HL-60 (cell line): ENCODE measurements around the gene CCDC61.

ENCODE experiments used
- DNase-seq, 2 experiments: peaks; one replicate each; pipeline ENCODE4 v3.0.0-alpha.2; 2010 to 2020; ENCODE audit warnings: low read depth in 1 of 2, low spot score in 1 of 2
- H3K27ac ChIP-seq: fragments of 250-450 bp; sonication (Bioruptor Pico); replicated peaks from 2 replicates; pipeline ENCODE4 v1.5.1; 2020; ENCODE audit warnings: mild to moderate bottlenecking, moderate library complexity
- H3K27me3 ChIP-seq: fragments of 250-450 bp; sonication (Bioruptor Pico); 2 replicates; pipeline ENCODE4 v1.5.1; 2021; ENCODE audit warnings: mild to moderate bottlenecking, moderate library complexity; ENCODE audit not compliant: insufficient read depth, poor library complexity, severe bottlenecking
- H3K4me3 ChIP-seq: replicated peaks from 2 replicates; pipeline ENCODE4 v1.5.1; 2011; ENCODE audit warnings: mild to moderate bottlenecking, control low read depth, low read length; ENCODE audit not compliant: insufficient read depth
- GABPA ChIP-seq: IDR thresholded peaks from 2 replicates; pipeline ENCODE4 v1.6.1; 2012; ENCODE audit warnings: low read depth
- POLR2AphosphoS5 ChIP-seq: IDR thresholded peaks from 2 replicates; pipeline ENCODE4 v1.6.1; 2012; ENCODE audit warnings: low read depth
- SPI1 ChIP-seq: IDR thresholded peaks from 2 replicates; pipeline ENCODE4 v1.6.1; 2012; ENCODE audit warnings: low read depth, mild to moderate bottlenecking, borderline replicate concordance
- TF ChIP-seq, protein P1 (sequence below): IDR thresholded peaks from one replicate; pipeline ENCODE4 v1.5.1; 2011; ENCODE audit warnings: low read length, control low read depth, inconsistent platforms; ENCODE audit not compliant: insufficient read depth
- TF ChIP-seq, protein P2 (sequence below): IDR thresholded peaks from 2 replicates; pipeline ENCODE4 v1.6.1; 2012; ENCODE audit warnings: low read depth; ENCODE audit not compliant: insufficient replicate concordance

The CCDC61 gene

GRCh38 chr19:46036744-46037128 is 41.5 kb downstream of the CCDC61 start:
- no peaks in the 10 kb centered on the region for H3K27me3 ChIP-seq
- TF ChIP-seq GABPA (no peak), SPI1 (no peak), POLR2AphosphoS5 (no peak)
- TF ChIP-seq, protein P1, sequence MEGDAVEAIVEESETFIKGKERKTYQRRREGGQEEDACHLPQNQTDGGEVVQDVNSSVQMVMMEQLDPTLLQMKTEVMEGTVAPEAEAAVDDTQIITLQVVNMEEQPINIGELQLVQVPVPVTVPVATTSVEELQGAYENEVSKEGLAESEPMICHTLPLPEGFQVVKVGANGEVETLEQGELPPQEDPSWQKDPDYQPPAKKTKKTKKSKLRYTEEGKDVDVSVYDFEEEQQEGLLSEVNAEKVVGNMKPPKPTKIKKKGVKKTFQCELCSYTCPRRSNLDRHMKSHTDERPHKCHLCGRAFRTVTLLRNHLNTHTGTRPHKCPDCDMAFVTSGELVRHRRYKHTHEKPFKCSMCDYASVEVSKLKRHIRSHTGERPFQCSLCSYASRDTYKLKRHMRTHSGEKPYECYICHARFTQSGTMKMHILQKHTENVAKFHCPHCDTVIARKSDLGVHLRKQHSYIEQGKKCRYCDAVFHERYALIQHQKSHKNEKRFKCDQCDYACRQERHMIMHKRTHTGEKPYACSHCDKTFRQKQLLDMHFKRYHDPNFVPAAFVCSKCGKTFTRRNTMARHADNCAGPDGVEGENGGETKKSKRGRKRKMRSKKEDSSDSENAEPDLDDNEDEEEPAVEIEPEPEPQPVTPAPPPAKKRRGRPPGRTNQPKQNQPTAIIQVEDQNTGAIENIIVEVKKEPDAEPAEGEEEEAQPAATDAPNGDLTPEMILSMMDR: no peak
- TF ChIP-seq, protein P2, sequence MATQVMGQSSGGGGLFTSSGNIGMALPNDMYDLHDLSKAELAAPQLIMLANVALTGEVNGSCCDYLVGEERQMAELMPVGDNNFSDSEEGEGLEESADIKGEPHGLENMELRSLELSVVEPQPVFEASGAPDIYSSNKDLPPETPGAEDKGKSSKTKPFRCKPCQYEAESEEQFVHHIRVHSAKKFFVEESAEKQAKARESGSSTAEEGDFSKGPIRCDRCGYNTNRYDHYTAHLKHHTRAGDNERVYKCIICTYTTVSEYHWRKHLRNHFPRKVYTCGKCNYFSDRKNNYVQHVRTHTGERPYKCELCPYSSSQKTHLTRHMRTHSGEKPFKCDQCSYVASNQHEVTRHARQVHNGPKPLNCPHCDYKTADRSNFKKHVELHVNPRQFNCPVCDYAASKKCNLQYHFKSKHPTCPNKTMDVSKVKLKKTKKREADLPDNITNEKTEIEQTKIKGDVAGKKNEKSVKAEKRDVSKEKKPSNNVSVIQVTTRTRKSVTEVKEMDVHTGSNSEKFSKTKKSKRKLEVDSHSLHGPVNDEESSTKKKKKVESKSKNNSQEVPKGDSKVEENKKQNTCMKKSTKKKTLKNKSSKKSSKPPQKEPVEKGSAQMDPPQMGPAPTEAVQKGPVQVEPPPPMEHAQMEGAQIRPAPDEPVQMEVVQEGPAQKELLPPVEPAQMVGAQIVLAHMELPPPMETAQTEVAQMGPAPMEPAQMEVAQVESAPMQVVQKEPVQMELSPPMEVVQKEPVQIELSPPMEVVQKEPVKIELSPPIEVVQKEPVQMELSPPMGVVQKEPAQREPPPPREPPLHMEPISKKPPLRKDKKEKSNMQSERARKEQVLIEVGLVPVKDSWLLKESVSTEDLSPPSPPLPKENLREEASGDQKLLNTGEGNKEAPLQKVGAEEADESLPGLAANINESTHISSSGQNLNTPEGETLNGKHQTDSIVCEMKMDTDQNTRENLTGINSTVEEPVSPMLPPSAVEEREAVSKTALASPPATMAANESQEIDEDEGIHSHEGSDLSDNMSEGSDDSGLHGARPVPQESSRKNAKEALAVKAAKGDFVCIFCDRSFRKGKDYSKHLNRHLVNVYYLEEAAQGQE: no peak
- H3K4me3 ChIP-seq: no peak overlapping the region
- no peak overlapping the region for H3K27ac ChIP-seq
- DNase-seq: no peak

DNA sequence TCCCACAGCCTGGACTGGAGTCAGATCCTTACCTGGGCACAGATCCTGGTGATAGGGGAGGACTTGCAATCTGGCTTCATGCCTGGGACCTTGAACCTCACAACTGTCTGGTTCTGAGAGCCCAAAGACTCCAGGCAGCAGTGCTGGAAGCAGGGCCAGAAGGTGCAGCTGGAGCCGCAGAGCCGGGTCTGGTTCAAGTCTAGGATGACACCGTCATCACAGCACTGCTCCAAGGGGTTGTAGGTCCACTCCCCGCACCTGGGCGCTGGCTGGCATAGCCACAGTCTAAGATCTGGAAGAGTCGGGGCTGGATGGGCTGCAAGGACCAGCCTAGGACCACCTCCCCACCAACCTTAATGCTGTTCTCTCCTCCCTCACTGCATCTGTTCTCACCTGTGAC is 44.9 kb downstream of the CCDC61 start:
- Histone ChIP-seq H3K27me3 (no peaks in the 10 kb centered on the region), H3K27ac (no peak overlapping the region), H3K4me3 (no peak overlapping the region)
- no peak for DNase-seq
- TF ChIP-seq, protein P1: no peak
- TF ChIP-seq POLR2AphosphoS5: no peak
- TF ChIP-seq GABPA: no peak
- TF ChIP-seq, protein P2: no peak
- TF ChIP-seq SPI1: no peak

DNA sequence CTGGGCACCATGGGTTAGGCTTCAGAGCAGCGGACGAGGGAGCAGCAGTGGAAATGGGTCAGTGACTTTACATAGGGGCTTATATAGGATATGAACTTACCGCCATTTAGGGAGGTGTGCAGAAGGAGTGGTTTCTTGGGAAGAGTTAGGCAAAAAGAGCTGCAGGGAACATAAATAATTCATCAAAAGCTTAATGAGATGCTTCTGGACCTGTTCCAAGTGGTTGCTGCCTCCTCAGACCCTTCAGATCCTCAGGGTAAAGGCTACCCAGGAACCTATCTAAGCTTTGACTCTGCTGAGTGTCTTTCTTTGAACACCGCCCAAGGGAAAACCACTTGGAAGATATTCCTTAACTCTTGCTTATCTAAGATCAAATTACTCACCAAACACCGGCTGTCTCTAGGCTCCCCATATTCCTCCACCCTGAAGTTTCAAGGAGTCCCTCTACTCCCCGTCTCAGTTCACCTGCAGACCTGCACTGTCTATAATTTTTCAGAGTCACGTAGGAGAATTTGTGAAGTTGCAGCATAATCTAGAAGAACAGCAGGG is 45.8 kb downstream of the CCDC61 start, which contains the start of gene IGFL4:
Gene IGFL4 (minus strand): TSS at position 51 of the 549 bp plus-strand sequence. CDS start 40 bp downstream, at position 11.
- TF ChIP-seq POLR2AphosphoS5: no peak
- TF ChIP-seq, protein P1: no peak
- TF ChIP-seq, protein P2: no peak
- TF ChIP-seq GABPA: no peak
- TF ChIP-seq SPI1: no peak
- no peak for DNase-seq
- Histone ChIP-seq H3K27ac (no peak within 1 kb of the TSS), H3K27me3 (peaks cover 1% of the 10 kb centered on the region), H3K4me3 (no peak within 1 kb of the TSS)
